ENCODE data around the gene CLASP1. TPM values are rescaled to one million over a fixed set of nuclear protein-coding genes. Genes with fewer than 3 reads are reported as not detected.

CLASP1 gene
- total RNA-seq, 1 donor from 2014 or later: 90.4 TPM

GRCh38 chr2:121475811-121476571, 173.3 kb downstream of the CLASP1 start:
- Histone ChIP-seq H3K9me3 (no peaks in the 10 kb centered on the region), H3K27ac (no peak overlapping the region), H3K36me3 (peaks cover 0 to under 1% of the 10 kb centered on the region in 2 donors), H3K27me3 (no peaks in the 10 kb centered on the region), H3K4me3 (no peak overlapping the region), H3K4me1 (peaks cover 30% of the 10 kb centered on the region)
- intact Hi-C loops (cut with DNase I): no loop called here
- TF ChIP-seq POLR2AphosphoS5 (IDR thresholded peaks at IDR 0.05; ENCODE audit: insufficient read depth in 1 of 2, low read depth in 1 of 2) (no peak), POLR2A (IDR thresholded peaks at IDR 0.05) (no peak), CTCF (IDR thresholded peaks at IDR 0.05) (no peak)
- DNase-seq (ENCODE audit: extremely low spot score in 2 of 2): no peak

GRCh38 chr2:121473512-121473911, 175.8 kb downstream of the CLASP1 start:
- peaks cover 0 to 24% of the 10 kb centered on the region in 2 donors for H3K36me3 ChIP-seq
- H3K27me3 ChIP-seq: no peaks in the 10 kb centered on the region
- TF ChIP-seq POLR2AphosphoS5 (IDR thresholded peaks at IDR 0.05; ENCODE audit: insufficient read depth in 1 of 2, low read depth in 1 of 2) (no peak), POLR2A (IDR thresholded peaks at IDR 0.05) (no peak), CTCF (IDR thresholded peaks at IDR 0.05) (no peak)
- H3K27ac ChIP-seq: no peak overlapping the region
- intact Hi-C loops (cut with DNase I): no loop called here
- DNase-seq (ENCODE audit: extremely low spot score in 2 of 2): no peak
- no peak overlapping the region for H3K4me3 ChIP-seq
- H3K9me3 ChIP-seq: no peaks in the 10 kb centered on the region
- H3K4me1 ChIP-seq: peaks cover 13% of the 10 kb centered on the region

GRCh38 chr2:121472470-121472993, 176.7 kb downstream of the CLASP1 start:
- no peak for TF ChIP-seq POLR2AphosphoS5 (IDR thresholded peaks at IDR 0.05; ENCODE audit: insufficient read depth in 1 of 2, low read depth in 1 of 2)
- no peak for TF ChIP-seq CTCF (IDR thresholded peaks at IDR 0.05)
- TF ChIP-seq POLR2A (IDR thresholded peaks at IDR 0.05): no peak
- Histone ChIP-seq H3K4me3 (no peak overlapping the region), H3K27me3 (no peaks in the 10 kb centered on the region), H3K9me3 (no peaks in the 10 kb centered on the region), H3K27ac (no peak overlapping the region), H3K4me1 (peaks cover 13% of the 10 kb centered on the region), H3K36me3 (peaks cover 4 to 33% of the 10 kb centered on the region in 2 donors)
- intact Hi-C loops (cut with DNase I): no loop called here
- no peak for DNase-seq (ENCODE audit: extremely low spot score in 2 of 2)

- Histone ChIP-seq H3K36me3 (peaks cover 4 to 41% of the 10 kb centered on the region in 2 donors), H3K9me3 (no peaks in the 10 kb centered on the region), H3K27me3 (no peaks in the 10 kb centered on the region), H3K27ac (no peak overlapping the region), H3K4me1 (peaks cover 9% of the 10 kb centered on the region), H3K4me3 (no peak overlapping the region)
- intact Hi-C loops (cut with DNase I): no loop called here
- TF ChIP-seq POLR2A (IDR thresholded peaks at IDR 0.05) (no peak), POLR2AphosphoS5 (IDR thresholded peaks at IDR 0.05; ENCODE audit: insufficient read depth in 1 of 2, low read depth in 1 of 2) (no peak)
- no peak for DNase-seq (ENCODE audit: extremely low spot score in 2 of 2)
Measured at GRCh38 chr2:121471532-121472469, 177.5 kb downstream of the CLASP1 start.

DNA sequence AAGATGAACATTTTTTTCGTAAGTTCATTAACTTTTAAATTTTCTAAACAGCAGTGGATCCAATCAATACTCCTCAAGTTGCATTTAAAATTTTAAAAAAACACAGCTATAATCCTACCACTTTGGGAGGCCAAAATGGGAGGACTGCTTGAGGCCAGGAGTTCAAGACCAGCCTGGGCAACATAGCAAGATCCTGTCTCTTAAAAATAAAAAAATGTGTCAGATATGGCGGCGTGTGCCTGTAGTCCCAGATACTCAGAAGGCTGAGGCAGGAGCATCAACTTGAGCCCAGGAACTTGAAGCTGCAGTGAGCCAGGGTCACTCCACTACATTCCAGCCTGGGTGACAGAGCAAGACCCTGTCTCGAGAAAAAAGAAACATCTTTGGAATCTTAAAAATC, 178.3 kb downstream of the CLASP1 start:
- no peak overlapping the region for H3K27ac ChIP-seq
- H3K9me3 ChIP-seq: no peaks in the 10 kb centered on the region
- H3K4me3 ChIP-seq: no peak overlapping the region
- intact Hi-C loops (cut with DNase I): no loop called here
- H3K27me3 ChIP-seq: no peaks in the 10 kb centered on the region
- no peak for DNase-seq (ENCODE audit: extremely low spot score in 2 of 2)
- H3K36me3 ChIP-seq: peaks cover 4 to 49% of the 10 kb centered on the region in 2 donors
- TF ChIP-seq CTCF (IDR thresholded peaks at IDR 0.05): no peak
- no peak for TF ChIP-seq POLR2AphosphoS5 (IDR thresholded peaks at IDR 0.05; ENCODE audit: insufficient read depth in 1 of 2, low read depth in 1 of 2)
- no peak for TF ChIP-seq POLR2A (IDR thresholded peaks at IDR 0.05)
- no peaks in the 10 kb centered on the region for H3K4me1 ChIP-seq

All from vagina (tissue), 2 donors.